Measurements from ENCODE around the gene HS3ST6. TPM values are rescaled to one million over a fixed set of nuclear protein-coding genes. Genes with fewer than 3 reads are reported as not detected.

HS3ST6 gene
- total and polyA plus RNA-seq, 2 of the 13 experiments (the other 11 are each of a cell fraction or from before 2014, with no cell fraction given), result not detected

GRCh38 chr16:1932050-1933028 is 14.1 kb upstream of the HS3ST6 start (continued):
- TF ChIP-seq GATAD1 (CRISPR knock-in tag; IDR thresholded peaks at IDR 0.05) (no peak), SP4 (CRISPR knock-in tag; IDR thresholded peaks at IDR 0.05) (no peak; the same call in 1 of the 2 replicates), ZNF790 (CRISPR knock-in tag; IDR thresholded peaks at IDR 0.05; ENCODE audit: borderline replicate concordance) (no peak), SNRNP70 (IDR thresholded peaks at IDR 0.05; ENCODE audit: low read depth, low read length) (no peak), DNMT3B (CRISPR knock-in tag; conservative IDR thresholded peaks at IDR 0.05) (no peak), EZH2 (conservative IDR thresholded peaks at IDR 0.05; ENCODE audit: low read depth, low read length) (no peak), ZFP36L2 (CRISPR knock-in tag; IDR thresholded peaks at IDR 0.05) (no peak), NFE2 (CRISPR knock-in tag; IDR thresholded peaks at IDR 0.05) (no peak), ATRX (CRISPR knock-in tag; IDR thresholded peaks at IDR 0.05; ENCODE audit: borderline replicate concordance) (no peak), ZSCAN31 (CRISPR knock-in tag; IDR thresholded peaks at IDR 0.05; ENCODE audit: low read depth) (no peak), CHCHD3 (CRISPR knock-in tag; IDR thresholded peaks at IDR 0.05) (no peak), KDM6A (CRISPR knock-in tag; IDR thresholded peaks at IDR 0.05; ENCODE audit: low read depth) (no peak), TMF1 (CRISPR knock-in tag; IDR thresholded peaks at IDR 0.05; ENCODE audit: low read depth) (no peak), ZNF24 (IDR thresholded peaks at IDR 0.05) (no peak), HOXA3 (CRISPR knock-in tag; IDR thresholded peaks at IDR 0.05) (peak; percentile 33; the same call in 1 of the 2 replicates), SMC3 (IDR thresholded peaks at IDR 0.05; ENCODE audit: low read length) (peak; percentile 23; the same call in 1 of the 2 replicates), MAF1 (CRISPR knock-in tag; IDR thresholded peaks at IDR 0.05; ENCODE audit: borderline replicate concordance) (no peak), NR2F6 (IDR thresholded peaks at IDR 0.05) (no peak), NR2F6 (CRISPR knock-in tag; IDR thresholded peaks at IDR 0.05) (no peak), PAXIP1 (CRISPR knock-in tag; conservative IDR thresholded peaks at IDR 0.05) (no peak)
